HepG2 (cell line): ENCODE data around the gene COLQ. TPM values are rescaled to one million over a fixed set of nuclear protein-coding genes. Genes with fewer than 3 reads are reported as not detected.
A peak's percentile ranks its signal among the peaks of the same experiment; 100 is the strongest.

ENCODE experiments used
- ATAC-seq: fragments of 200-7000 bp; cut with Tn5 transposase; 3 replicates; pipeline ENCODE4 v1.9.1; 2020; ENCODE audit warnings: mild to moderate bottlenecking, moderate library complexity
- BruUV-seq: library from RNA; stranded (reverse); fragments of 400-500 nt; replicated peaks from 2 replicates; lab custom pipeline; 2021; lab: Mats Ljungman, UMichigan
- CTCF ChIA-PET: fragments of 300-600 bp; formaldehyde crosslinking; extraction: SDS; loops from one replicate; lab custom pipeline; 2021; ENCODE audit warnings: low total read pairs, inconsistent platforms, low intra/inter-chr PET ratio; lab: Yijun Ruan, JAX
- POLR2A ChIA-PET: fragments of 350-600 bp; sonication (Branson Sonifier 250); formaldehyde crosslinking; loops from one replicate; lab custom pipeline; 2020; ENCODE audit warnings: antibody characterized with exemption, inconsistent platforms; lab: Yijun Ruan, JAX
- DNase-seq: peaks from one replicate; pipeline ENCODE4 v3.0.0-alpha.2; 2015; ENCODE audit warnings: low spot score
- FAIRE-seq: peaks from 3 replicates; lab custom pipeline; 2011; peaks lifted over from hg19 to GRCh38; lab: Jason Lieb, UNC
- H2AFZ ChIP-seq: one replicate; pipeline ENCODE4 v1.6.1; 2011; ENCODE audit warnings: low read length, inconsistent platforms
- H3K27ac ChIP-seq: fragments of 300-600 bp; 3 replicates; pipeline ENCODE4 v1.8.0; 2011; ENCODE audit warnings: mixed run types, mild to moderate bottlenecking, mixed read lengths, low read length, inconsistent platforms; ENCODE audit not compliant: insufficient read depth; ENCODE audit errors: extremely low read length
- H3K27me3 ChIP-seq, 2 experiments: fragments of 200-600 bp in 1 of 2; 2 replicates in 1 of 2; 3 replicates in 1 of 2; pipeline versions ENCODE4 v1.6.0 to v1.8.0; 2011; ENCODE audit warnings: low read length in 2 of 2, mild to moderate bottlenecking in 2 of 2, moderate library complexity in 2 of 2, inconsistent platforms in 1 of 2; ENCODE audit not compliant: insufficient read depth in 2 of 2, control insufficient read depth in 1 of 2
- H3K36me3 ChIP-seq, 2 experiments: fragments of 200-600 bp in 1 of 2; replicated peaks in 1 of 2; 2 replicates in 1 of 2; 3 replicates in 1 of 2; pipeline versions ENCODE4 v1.5.1 to v1.8.0; 2011; ENCODE audit warnings: low read length in 2 of 2, inconsistent platforms in 1 of 2; ENCODE audit not compliant: insufficient read depth in 2 of 2, control insufficient read depth in 1 of 2
- H3K4me1 ChIP-seq: 2 replicates; pipeline ENCODE4 v1.5.1; 2012; ENCODE audit warnings: low read length, inconsistent platforms; ENCODE audit not compliant: insufficient read depth
- H3K4me2 ChIP-seq: 2 replicates; pipeline ENCODE4 v1.6.0; 2011; ENCODE audit warnings: low read depth, low read length, inconsistent platforms
- H3K4me3 ChIP-seq, 3 experiments: fragments of 200-600 bp in 1 of 3; sonication (generic), shearing (Covaris generic) in 1 of 3; replicated peaks in 1 of 3; 2 replicates each; pipeline ENCODE4 v1.5.1; 2011 to 2016; ENCODE audit warnings: low read length in 3 of 3, inconsistent platforms in 2 of 3, low read depth in 2 of 3, mild to moderate bottlenecking in 2 of 3, control low read depth in 1 of 3, mixed read lengths in 1 of 3; ENCODE audit not compliant: insufficient read depth in 1 of 3
- H3K79me2 ChIP-seq: one replicate; pipeline ENCODE4 v1.6.1; 2011; ENCODE audit warnings: low read length, inconsistent platforms; ENCODE audit not compliant: insufficient read depth
- H3K9ac ChIP-seq: 2 replicates; pipeline ENCODE4 v1.6.0; 2011; ENCODE audit warnings: mild to moderate bottlenecking, low read depth, low read length, inconsistent platforms; ENCODE audit not compliant: insufficient read depth
- H3K9me3 ChIP-seq: 2 replicates; pipeline ENCODE4 v1.5.1; 2012; ENCODE audit warnings: mild to moderate bottlenecking, low read length
- H4K20me1 ChIP-seq: 2 replicates; pipeline ENCODE4 v1.6.0; 2011; ENCODE audit warnings: inconsistent platforms, mild to moderate bottlenecking, low read length, moderate library complexity; ENCODE audit not compliant: insufficient read depth
- ASH2L ChIP-seq: fragments of 300-600, 200-600 bp; sonication (generic); IDR thresholded peaks from 2 replicates; pipeline ENCODE4 v1.7.0; 2017; ENCODE audit warnings: low read depth, mild to moderate bottlenecking, moderate library complexity, mixed read lengths, low read length; ENCODE audit not compliant: insufficient read length
- EHMT2 ChIP-seq: fragments of 200-600 bp; sonication (generic); IDR thresholded peaks from 2 replicates; pipeline ENCODE4 v1.7.0; 2017; ENCODE audit warnings: antibody characterized with exemption, low read depth, low read length, borderline replicate concordance
- KDM5B ChIP-seq: sonication (generic); formaldehyde crosslinking; IDR thresholded peaks from 2 replicates; pipeline ENCODE4 v1.4.0; 2020; ENCODE audit warnings: missing genetic modification reagents, mild to moderate bottlenecking, borderline replicate concordance
- SNAI1 ChIP-seq: sonication (generic); formaldehyde crosslinking; IDR thresholded peaks from 2 replicates; pipeline ENCODE4 v1.5.0; 2020; ENCODE audit warnings: mild to moderate bottlenecking, missing genetic modification reagents, borderline replicate concordance
- SP140L ChIP-seq: sonication (generic); formaldehyde crosslinking; IDR thresholded peaks from 2 replicates; pipeline ENCODE4 v1.4.0; 2020; ENCODE audit warnings: missing genetic modification reagents, borderline replicate concordance
- WIZ ChIP-seq: sonication (generic); formaldehyde crosslinking; IDR thresholded peaks from 2 replicates; pipeline ENCODE4 v1.5.1; 2020; ENCODE audit warnings: mild to moderate bottlenecking, missing genetic modification reagents
- ZBED4 ChIP-seq: sonication (generic); formaldehyde crosslinking; IDR thresholded peaks from 2 replicates; pipeline ENCODE4 v1.4.0; 2020; ENCODE audit warnings: missing genetic modification reagents, borderline replicate concordance
- ZBTB43 ChIP-seq: sonication (generic); formaldehyde crosslinking; conservative IDR thresholded peaks from 2 replicates; pipeline ENCODE4 v1.4.0; 2020; ENCODE audit warnings: missing genetic modification reagents
- ZNF142 ChIP-seq: sonication (generic); formaldehyde crosslinking; IDR thresholded peaks from 2 replicates; pipeline ENCODE4 v1.4.0; 2020; ENCODE audit warnings: missing genetic modification reagents
- ZNF260 ChIP-seq: sonication (generic); formaldehyde crosslinking; IDR thresholded peaks from 2 replicates; pipeline ENCODE4 v1.4.0; 2020; ENCODE audit warnings: missing genetic modification reagents, low read depth, mild to moderate bottlenecking, borderline replicate concordance
- ZNF879 ChIP-seq: sonication (generic); formaldehyde crosslinking; IDR thresholded peaks from 2 replicates; pipeline ENCODE4 v1.8.1; 2023; ENCODE audit warnings: missing genetic modification reagents
- WGBS: methylation state at CpG from one replicate; pipeline ENCODE4 v1.1.6; 2017; ENCODE audit warnings: low lambda C conversion rate; 5-methylcytosine and 5-hydroxymethylcytosine counted together
- in situ Hi-C: cut with HindIII; loops from 2 replicates; pipeline ENCODE4 v1.10.0; 2017; ENCODE audit warnings: low pct_unique_long_range_greater_than_20kb; ENCODE audit not compliant: extremely low pct_ligation_motif_present
- intact Hi-C: fragments of 100-400 bp; cut with micrococcal nuclease; formaldehyde crosslinking; loops from one replicate; pipeline ENCODE4 v1.10.0; 2022; ENCODE audit not compliant: unreplicated experiment
- polyA plus RNA-seq, 8 experiments: library from polyadenylated mRNA; depleted of rRNA in 3 of 8; stranded (reverse) in 7 of 8; unstranded in 1 of 8; fragments of >200 nt; fragmentation: Illumina TruSeq in 4 of 8; extraction: Trizol in 4 of 8; gene quantifications; 2 replicates each; pipeline versions ENCODE4 v1.2.1 to v1.2.3, GENCODE V29; 2011 to 2016; ENCODE audit warnings: low read depth in 4 of 8, missing spikeins in 1 of 8, mixed read lengths in 1 of 8; ENCODE audit not compliant: insufficient read depth in 1 of 8
- total RNA-seq, 5 experiments: library from RNA; depleted of rRNA; stranded (reverse); fragments of >200 nt; fragmentation: Illumina TruSeq; extraction: Trizol; gene quantifications; 2 replicates each; pipeline ENCODE4 v1.2.3, GENCODE V29; 2016; ENCODE audit warnings: low read depth in 1 of 5

Gene COLQ
- total and polyA plus RNA-seq, 2 of the 13 experiments (the other 11 are each of a cell fraction or from before 2014, with no cell fraction given): 0.31 to 0.46 TPM

- TF ChIP-seq EHMT2 (no peak), ZBED4 (CRISPR knock-in tag) (no peak), ZNF142 (no peak), WIZ (no peak), ZNF879 (no peak), KDM5B (CRISPR knock-in tag) (no peak), ASH2L (no peak), SNAI1 (no peak), ZNF260 (CRISPR knock-in tag) (no peak), SP140L (no peak), ZBTB43 (CRISPR knock-in tag) (no peak)
- Histone ChIP-seq H2AFZ (no peak overlapping the region), H3K27me3 (peaks cover 4 to 9% of the 10 kb centered on the region in 2 experiments; a peak in 3 of 5 replicates), H3K27ac (no peak overlapping the region), H3K4me3 (no peak overlapping the region), H3K4me2 (no peak overlapping the region), H3K9me3 (no peaks in the 10 kb centered on the region), H3K4me1 (peaks cover 12% of the 10 kb centered on the region), H3K79me2 (no peaks in the 10 kb centered on the region), H3K9ac (no peak overlapping the region), H4K20me1 (no peaks in the 10 kb centered on the region), H3K36me3 (no peaks in the 10 kb centered on the region)
- ATAC-seq: peak; percentile 46; the same call in 1 of the 3 replicates
- FAIRE-seq: no peak
- no peak for DNase-seq
- BruUV-seq: no TSS peak
- in situ Hi-C loops (no loop called here), intact Hi-C loops (no loop called here)
- ChIA-PET POLR2A (no interaction called here), CTCF (no interaction called here)
- 8% methylated on average over 8 of the region's 9 CpGs for WGBS
These were observed 25.8 kb downstream of the COLQ start for GRCh38 chr3:15495461-15496340.
